KBM-7 (cell line): ENCODE measurements around the gene XPO1.
"Not testable (repeated sequence)": the region's sequence is repeated elsewhere in the genome, so short reads cannot be mapped to it uniquely, and the experiment has no call there.

Experiments used
- DNase-seq: peaks from one replicate; pipeline ENCODE4 v3.0.0-alpha.2; 2015
- in situ Hi-C: fragments of 300-500 bp; cut with MboI; formaldehyde crosslinking; loops from 2 replicates; pipeline ENCODE4 v1.14.3; 2020; ENCODE audit warnings: low sequenced_read_pairs, low pct_unique_long_range_greater_than_20kb, mixed read lengths

The XPO1 gene

GRCh38 chr2:61538200-61538919 is at the start of gene XPO1:
Gene XPO1, minus strand, starts transcription at chr2:61538356. Its CDS starts 4,459 bp downstream, at chr2:61533897.
- in situ Hi-C loops: no loop called here
- DNase-seq: peak; percentile 99

- DNase-seq, in situ Hi-C loops: not testable (repeated sequence)
Observed at GRCh38 chr2:61586928-61587327, 48.8 kb upstream of the XPO1 start.

GRCh38 chr2:61585383-61585782 is 47.2 kb upstream of the XPO1 start:
- no peak for DNase-seq
- in situ Hi-C loops: no loop called here

- in situ Hi-C loops, DNase-seq: not testable (repeated sequence)
Observed at GRCh38 chr2:61584368-61584767, 46.2 kb upstream of the XPO1 start.

GRCh38 chr2:61582165-61582564 is 44.0 kb upstream of the XPO1 start:
- in situ Hi-C loops: no loop called here
- no peak for DNase-seq

GRCh38 chr2:61581716-61582115 is 43.6 kb upstream of the XPO1 start:
- in situ Hi-C loops: no loop called here
- DNase-seq: no peak

GRCh38 chr2:61575447-61575859 is 37.3 kb upstream of the XPO1 start:
- in situ Hi-C loops: no loop called here
- peak; percentile 69 for DNase-seq

- in situ Hi-C loops: no loop called here
- DNase-seq: no peak
Observed at GRCh38 chr2:61566566-61566965, 28.4 kb upstream of the XPO1 start.

- in situ Hi-C loops: no loop called here
- DNase-seq: no peak
Observed at GRCh38 chr2:61562615-61563014, 24.5 kb upstream of the XPO1 start.

GRCh38 chr2:61558160-61558559 is 20.0 kb upstream of the XPO1 start:
- DNase-seq: no peak
- in situ Hi-C loops: no loop called here

GRCh38 chr2:61557381-61557780 is 19.2 kb upstream of the XPO1 start:
- no peak for DNase-seq
- in situ Hi-C loops: no loop called here

GRCh38 chr2:61554604-61555003 is 16.4 kb upstream of the XPO1 start:
- in situ Hi-C loops: no loop called here
- no peak for DNase-seq

- in situ Hi-C loops: no loop called here
Observed at GRCh38 chr2:61550375-61551209, 12.4 kb upstream of the XPO1 start.

GRCh38 chr2:61549546-61549945 is 11.4 kb upstream of the XPO1 start:
- in situ Hi-C loops: no loop called here
- DNase-seq: no peak

More at GRCh38 chr2:61550375-61551209, 12.4 kb upstream of the XPO1 start:
- no peak for DNase-seq

- in situ Hi-C loops: no loop called here
- no peak for DNase-seq
Observed at GRCh38 chr2:61543062-61543461, 4.9 kb upstream of the XPO1 start.

- DNase-seq, in situ Hi-C loops: not testable (repeated sequence)
Observed at GRCh38 chr2:61540167-61540566, 2.0 kb upstream of the XPO1 start.

- in situ Hi-C loops: no loop called here
- no peak for DNase-seq
Observed at GRCh38 chr2:61538920-61539520, 864 bp upstream of the XPO1 start.

- in situ Hi-C loops: no loop called here
- no peak for DNase-seq
Observed at GRCh38 chr2:61537950-61538199, 281 bp downstream of the XPO1 start.

- in situ Hi-C loops: no loop called here
- no peak for DNase-seq
Observed at GRCh38 chr2:61537277-61537949, 743 bp downstream of the XPO1 start.
